ENCODE data around the gene ACKR1.

DNA sequence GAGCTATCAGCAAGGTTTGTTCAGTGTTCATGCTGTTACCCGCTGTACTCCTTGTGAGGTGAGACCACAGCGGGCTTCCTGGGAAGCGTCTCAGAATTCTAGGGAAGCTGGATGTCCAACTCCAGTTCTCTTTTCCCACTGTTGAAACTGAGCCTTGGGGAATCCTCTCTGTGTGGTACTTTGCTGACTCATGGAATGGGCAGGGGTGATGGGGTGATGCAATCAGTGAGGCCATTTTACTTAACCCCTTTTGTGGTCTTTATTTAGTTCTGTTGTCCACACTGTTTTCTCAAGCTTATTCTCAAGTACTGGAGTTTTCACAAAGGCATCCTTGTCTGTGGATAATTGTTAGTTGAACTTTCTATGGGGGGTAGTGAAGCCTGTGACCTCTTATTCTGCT lies 42.6 kb downstream of the ACKR1 start:
- TF ChIP-seq, protein P1, sequence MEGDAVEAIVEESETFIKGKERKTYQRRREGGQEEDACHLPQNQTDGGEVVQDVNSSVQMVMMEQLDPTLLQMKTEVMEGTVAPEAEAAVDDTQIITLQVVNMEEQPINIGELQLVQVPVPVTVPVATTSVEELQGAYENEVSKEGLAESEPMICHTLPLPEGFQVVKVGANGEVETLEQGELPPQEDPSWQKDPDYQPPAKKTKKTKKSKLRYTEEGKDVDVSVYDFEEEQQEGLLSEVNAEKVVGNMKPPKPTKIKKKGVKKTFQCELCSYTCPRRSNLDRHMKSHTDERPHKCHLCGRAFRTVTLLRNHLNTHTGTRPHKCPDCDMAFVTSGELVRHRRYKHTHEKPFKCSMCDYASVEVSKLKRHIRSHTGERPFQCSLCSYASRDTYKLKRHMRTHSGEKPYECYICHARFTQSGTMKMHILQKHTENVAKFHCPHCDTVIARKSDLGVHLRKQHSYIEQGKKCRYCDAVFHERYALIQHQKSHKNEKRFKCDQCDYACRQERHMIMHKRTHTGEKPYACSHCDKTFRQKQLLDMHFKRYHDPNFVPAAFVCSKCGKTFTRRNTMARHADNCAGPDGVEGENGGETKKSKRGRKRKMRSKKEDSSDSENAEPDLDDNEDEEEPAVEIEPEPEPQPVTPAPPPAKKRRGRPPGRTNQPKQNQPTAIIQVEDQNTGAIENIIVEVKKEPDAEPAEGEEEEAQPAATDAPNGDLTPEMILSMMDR (IDR thresholded peaks at IDR 0.05): no peak
- TF ChIP-seq POLR2A (IDR thresholded peaks at IDR 0.05) (no peak), POLR2AphosphoS5 (IDR thresholded peaks at IDR 0.05) (no peak), EP300 (IDR thresholded peaks at IDR 0.05) (no peak)
